ENCODE results near the gene SF3B4. TPM values are rescaled to one million over a fixed set of nuclear protein-coding genes. Genes with fewer than 3 reads are reported as not detected.

The SF3B4 gene
- total and polyA plus RNA-seq, 4 donors = 6.3 to 16.6 (median 12.5) TPM

DNA sequence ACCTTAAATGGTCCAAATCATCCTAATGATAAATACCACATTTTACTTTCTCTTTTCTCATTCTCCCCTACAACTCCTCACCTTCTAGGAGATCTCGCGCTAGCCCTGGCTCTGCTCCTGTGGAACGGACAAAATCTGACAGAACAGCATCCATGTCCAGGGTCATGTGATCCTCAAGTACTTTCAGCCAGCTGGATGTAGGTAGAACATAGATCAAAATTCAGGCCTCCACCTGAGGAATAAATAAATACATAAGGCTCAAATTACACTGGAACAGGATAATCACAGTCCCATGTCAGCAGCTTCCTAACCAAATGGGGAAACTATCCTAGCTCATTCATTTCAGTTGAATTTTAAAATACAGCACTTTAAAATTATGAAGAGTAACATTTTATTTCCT lies 49.7 kb upstream of the SF3B4 start:
- H3K4me1 ChIP-seq (ENCODE audit: control insufficient read depth in 4 of 4, insufficient read depth in 4 of 4, low read length in 3 of 4) = peaks cover 6 to 35% (median 23%) of the 10 kb centered on the region in 4 donors
- H3K27ac ChIP-seq (ENCODE audit: low read depth in 1 of 2, low read length in 2 of 2) = no peak overlapping the region
- H3K27me3 ChIP-seq (ENCODE audit: control insufficient read depth in 4 of 4, insufficient read depth in 4 of 4, low read length in 3 of 4) = no peaks in the 10 kb centered on the region
- no peak overlapping the region for H3K9ac ChIP-seq (ENCODE audit: low read depth in 1 of 2, low read length in 2 of 2)
- H3K9me3 ChIP-seq (ENCODE audit: control insufficient read depth in 4 of 4, low read length in 3 of 4) = no peaks in the 10 kb centered on the region
- no peak for DNase-seq (ENCODE audit: low spot score)
- WGBS = 92% methylated on average over 3 of the region's 3 CpGs
- no peak overlapping the region for H3K4me3 ChIP-seq (ENCODE audit: low read depth in 1 of 3, low read length in 3 of 3)
- no peak for TF ChIP-seq HNF4A (conservative IDR thresholded peaks at IDR 0.05)
- no peak for TF ChIP-seq GABPA (IDR thresholded peaks at IDR 0.05 in 1 of 2, conservative IDR thresholded peaks at IDR 0.05 in 1 of 2)
- TF ChIP-seq, protein P1, sequence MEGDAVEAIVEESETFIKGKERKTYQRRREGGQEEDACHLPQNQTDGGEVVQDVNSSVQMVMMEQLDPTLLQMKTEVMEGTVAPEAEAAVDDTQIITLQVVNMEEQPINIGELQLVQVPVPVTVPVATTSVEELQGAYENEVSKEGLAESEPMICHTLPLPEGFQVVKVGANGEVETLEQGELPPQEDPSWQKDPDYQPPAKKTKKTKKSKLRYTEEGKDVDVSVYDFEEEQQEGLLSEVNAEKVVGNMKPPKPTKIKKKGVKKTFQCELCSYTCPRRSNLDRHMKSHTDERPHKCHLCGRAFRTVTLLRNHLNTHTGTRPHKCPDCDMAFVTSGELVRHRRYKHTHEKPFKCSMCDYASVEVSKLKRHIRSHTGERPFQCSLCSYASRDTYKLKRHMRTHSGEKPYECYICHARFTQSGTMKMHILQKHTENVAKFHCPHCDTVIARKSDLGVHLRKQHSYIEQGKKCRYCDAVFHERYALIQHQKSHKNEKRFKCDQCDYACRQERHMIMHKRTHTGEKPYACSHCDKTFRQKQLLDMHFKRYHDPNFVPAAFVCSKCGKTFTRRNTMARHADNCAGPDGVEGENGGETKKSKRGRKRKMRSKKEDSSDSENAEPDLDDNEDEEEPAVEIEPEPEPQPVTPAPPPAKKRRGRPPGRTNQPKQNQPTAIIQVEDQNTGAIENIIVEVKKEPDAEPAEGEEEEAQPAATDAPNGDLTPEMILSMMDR (IDR thresholded peaks at IDR 0.05; ENCODE audit: low read depth, low read length, missing input control) = no peak
- H3K36me3 ChIP-seq (ENCODE audit: control insufficient read depth in 4 of 4, insufficient read depth in 3 of 4, low read depth in 1 of 4, low read length in 3 of 4) = peaks cover 1 to 10% (median 7%) of the 10 kb centered on the region in 4 donors

DNA sequence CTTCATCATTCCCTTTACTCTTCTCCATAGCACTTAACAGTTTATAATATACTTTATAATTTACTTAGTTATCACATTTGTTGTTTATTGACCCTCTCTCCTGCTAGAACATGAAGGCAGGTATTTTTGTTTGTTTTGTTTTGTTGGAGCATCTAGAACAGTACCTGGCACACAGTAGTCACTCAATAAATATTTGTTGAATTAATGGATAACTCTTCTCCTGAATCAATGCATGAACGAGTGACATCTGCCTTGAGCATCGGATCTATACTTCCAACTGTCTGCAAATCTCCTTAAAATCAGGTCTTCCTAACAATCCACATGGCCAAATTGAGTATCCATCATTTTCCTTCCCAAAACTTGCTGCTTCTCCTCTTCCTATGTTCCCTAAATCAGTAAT lies 44.9 kb upstream of the SF3B4 start:
- Histone ChIP-seq H3K27ac (ENCODE audit: low read depth in 1 of 2, low read length in 2 of 2) (no peak overlapping the region), H3K4me3 (ENCODE audit: low read depth in 1 of 3, low read length in 3 of 3) (no peak overlapping the region), H3K9ac (ENCODE audit: low read depth in 1 of 2, low read length in 2 of 2) (no peak overlapping the region), H3K4me1 (ENCODE audit: control insufficient read depth in 4 of 4, insufficient read depth in 4 of 4, low read length in 3 of 4) (peaks cover 0 to 9% (median 3%) of the 10 kb centered on the region in 4 donors), H3K36me3 (ENCODE audit: control insufficient read depth in 4 of 4, insufficient read depth in 3 of 4, low read depth in 1 of 4, low read length in 3 of 4) (peaks cover 8 to 35% (median 18%) of the 10 kb centered on the region in 4 donors), H3K27me3 (ENCODE audit: control insufficient read depth in 4 of 4, insufficient read depth in 4 of 4, low read length in 3 of 4) (no peaks in the 10 kb centered on the region), H3K9me3 (ENCODE audit: control insufficient read depth in 4 of 4, low read length in 3 of 4) (no peaks in the 10 kb centered on the region)
- 37% methylated on average over 2 of the region's 2 CpGs for WGBS
- no peak for DNase-seq (ENCODE audit: low spot score)
- no peak for TF ChIP-seq SP1 (IDR thresholded peaks at IDR 0.05)
- TF ChIP-seq ATF3 (IDR thresholded peaks at IDR 0.05) = no peak
- TF ChIP-seq RXRA (IDR thresholded peaks at IDR 0.05) = no peak
- TF ChIP-seq RAD21 (IDR thresholded peaks at IDR 0.05) = no peak
- TF ChIP-seq, protein P1 (IDR thresholded peaks at IDR 0.05; ENCODE audit: low read depth, low read length, missing input control) = no peak
- no peak for TF ChIP-seq HNF4A (conservative IDR thresholded peaks at IDR 0.05)
- TF ChIP-seq HNF4G (IDR thresholded peaks at IDR 0.05) = no peak
- no peak for TF ChIP-seq MAX (IDR thresholded peaks at IDR 0.05)
- no peak for TF ChIP-seq ZBTB33 (IDR thresholded peaks at IDR 0.05)
- no peak for TF ChIP-seq TAF1 (conservative IDR thresholded peaks at IDR 0.05)
- TF ChIP-seq NR2F2 (IDR thresholded peaks at IDR 0.05) = no peak
- no peak for TF ChIP-seq EGR1 (IDR thresholded peaks at IDR 0.05; ENCODE audit: low read depth in 2 of 2)

Measured in liver (tissue), 9 donors.